Fibroblast of mammary gland (primary cell): ENCODE data around the gene RAD51C.
A peak's percentile ranks its signal among the peaks of the same experiment; 100 is the strongest.
"Not testable (repeated sequence)": the region's sequence is repeated elsewhere in the genome, so short reads cannot be mapped to it uniquely, and the experiment has no call there.

Experiments
- DNase-seq: peaks from one replicate; pipeline ENCODE4 v3.0.0-alpha.2; 2010; ENCODE audit warnings: low read depth
- H3K4me3 ChIP-seq: 2 replicates; pipeline ENCODE4 v1.5.1; 2011; ENCODE audit warnings: low read depth, mild to moderate bottlenecking, low read length, moderate library complexity; ENCODE audit not compliant: control insufficient read depth
- TF ChIP-seq, protein P1 (sequence below): conservative IDR thresholded peaks from 2 replicates; pipeline ENCODE4 v1.5.1; 2011; ENCODE audit warnings: low read depth, low read length, inconsistent platforms; ENCODE audit not compliant: control insufficient read depth, insufficient read depth

The RAD51C gene

DNA sequence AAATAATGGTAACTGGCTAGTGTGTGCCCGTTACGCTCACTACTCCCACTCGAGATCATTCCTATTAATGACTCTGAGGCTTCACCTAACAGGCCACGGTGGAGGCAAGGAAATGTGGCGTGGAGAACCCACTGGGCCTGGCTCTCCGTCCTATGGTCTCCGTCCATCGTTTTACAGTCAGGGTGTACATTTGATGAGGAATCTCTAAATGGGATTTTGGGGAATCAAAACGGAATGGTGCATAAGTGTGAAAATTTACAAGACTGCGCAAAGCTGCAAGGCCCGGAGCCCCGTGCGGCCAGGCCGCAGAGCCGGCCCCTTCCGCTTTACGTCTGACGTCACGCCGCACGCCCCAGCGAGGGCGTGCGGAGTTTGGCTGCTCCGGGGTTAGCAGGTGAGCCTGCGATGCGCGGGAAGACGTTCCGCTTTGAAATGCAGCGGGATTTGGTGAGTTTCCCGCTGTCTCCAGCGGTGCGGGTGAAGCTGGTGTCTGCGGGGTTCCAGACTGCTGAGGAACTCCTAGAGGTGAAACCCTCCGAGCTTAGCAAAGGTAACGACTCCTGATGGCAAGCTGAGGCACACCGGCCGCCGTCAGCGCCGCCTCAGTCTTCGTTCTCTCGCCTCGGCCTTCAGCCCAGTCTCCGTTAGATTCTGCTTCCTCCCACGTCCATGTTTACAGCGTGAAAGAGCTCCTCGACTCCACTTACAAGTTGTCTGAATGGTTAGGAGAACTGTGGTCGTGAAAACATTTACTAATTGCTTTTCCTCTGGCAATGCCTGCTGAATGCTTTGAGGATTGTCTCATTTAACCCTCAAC lies at the start of gene RAD51C:
RAD51C (plus strand) TSS at position 364 of the 817 bp plus-strand sequence; CDS start at position 406, 42 bp downstream.
- TF ChIP-seq, protein P1, sequence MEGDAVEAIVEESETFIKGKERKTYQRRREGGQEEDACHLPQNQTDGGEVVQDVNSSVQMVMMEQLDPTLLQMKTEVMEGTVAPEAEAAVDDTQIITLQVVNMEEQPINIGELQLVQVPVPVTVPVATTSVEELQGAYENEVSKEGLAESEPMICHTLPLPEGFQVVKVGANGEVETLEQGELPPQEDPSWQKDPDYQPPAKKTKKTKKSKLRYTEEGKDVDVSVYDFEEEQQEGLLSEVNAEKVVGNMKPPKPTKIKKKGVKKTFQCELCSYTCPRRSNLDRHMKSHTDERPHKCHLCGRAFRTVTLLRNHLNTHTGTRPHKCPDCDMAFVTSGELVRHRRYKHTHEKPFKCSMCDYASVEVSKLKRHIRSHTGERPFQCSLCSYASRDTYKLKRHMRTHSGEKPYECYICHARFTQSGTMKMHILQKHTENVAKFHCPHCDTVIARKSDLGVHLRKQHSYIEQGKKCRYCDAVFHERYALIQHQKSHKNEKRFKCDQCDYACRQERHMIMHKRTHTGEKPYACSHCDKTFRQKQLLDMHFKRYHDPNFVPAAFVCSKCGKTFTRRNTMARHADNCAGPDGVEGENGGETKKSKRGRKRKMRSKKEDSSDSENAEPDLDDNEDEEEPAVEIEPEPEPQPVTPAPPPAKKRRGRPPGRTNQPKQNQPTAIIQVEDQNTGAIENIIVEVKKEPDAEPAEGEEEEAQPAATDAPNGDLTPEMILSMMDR = no peak
- peak within 1 kb of the TSS; percentile 84 for H3K4me3 ChIP-seq
- DNase-seq = peak; percentile 82

DNA sequence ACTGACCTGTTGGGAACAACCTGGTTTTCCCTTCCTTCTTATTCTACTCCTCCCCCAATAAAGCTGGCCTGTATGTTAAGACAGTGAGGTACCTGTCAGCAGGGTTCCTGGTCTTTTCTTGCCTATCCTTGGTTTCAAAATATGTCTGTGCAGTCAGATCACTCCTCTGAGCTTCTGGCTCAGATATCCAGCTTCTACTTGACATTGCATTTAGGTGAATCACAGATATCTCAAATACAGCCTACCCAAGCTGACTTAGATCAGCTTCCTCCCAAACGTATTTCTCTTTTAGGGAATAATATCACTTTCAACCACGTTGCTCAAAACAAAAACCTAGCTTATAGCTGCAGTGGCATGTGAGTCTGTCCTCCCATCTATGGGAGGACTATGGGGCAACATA lies 49.3 kb upstream of the RAD51C start:
- TF ChIP-seq, protein P1 = no peak
- DNase-seq = peak; percentile 60

DNA sequence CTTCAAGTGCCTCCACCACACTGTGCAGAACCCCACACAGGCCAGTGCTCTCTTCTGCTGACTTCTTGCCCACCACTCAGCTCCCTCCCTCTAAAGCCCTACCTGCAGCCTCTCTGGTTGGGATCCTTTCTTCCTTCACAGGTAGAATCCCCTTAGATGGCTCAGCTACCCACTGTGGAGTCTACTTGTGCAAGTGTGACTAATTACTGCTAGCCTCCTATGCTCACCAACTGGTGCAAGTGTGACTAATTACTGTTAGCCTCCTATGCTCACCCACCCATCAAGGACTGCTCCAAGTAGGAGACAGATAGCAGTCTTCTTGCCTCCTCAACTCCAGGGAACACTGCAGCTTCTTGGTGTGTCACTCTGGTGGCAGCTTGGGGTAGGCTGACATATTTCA lies 44.2 kb upstream of the RAD51C start:
- H3K4me3 ChIP-seq = no peak overlapping the region
- TF ChIP-seq, protein P1 = no peak
- no peak for DNase-seq

More for the DNA sequence above, 49.3 kb upstream of the RAD51C start:
- no peak overlapping the region for H3K4me3 ChIP-seq

DNA sequence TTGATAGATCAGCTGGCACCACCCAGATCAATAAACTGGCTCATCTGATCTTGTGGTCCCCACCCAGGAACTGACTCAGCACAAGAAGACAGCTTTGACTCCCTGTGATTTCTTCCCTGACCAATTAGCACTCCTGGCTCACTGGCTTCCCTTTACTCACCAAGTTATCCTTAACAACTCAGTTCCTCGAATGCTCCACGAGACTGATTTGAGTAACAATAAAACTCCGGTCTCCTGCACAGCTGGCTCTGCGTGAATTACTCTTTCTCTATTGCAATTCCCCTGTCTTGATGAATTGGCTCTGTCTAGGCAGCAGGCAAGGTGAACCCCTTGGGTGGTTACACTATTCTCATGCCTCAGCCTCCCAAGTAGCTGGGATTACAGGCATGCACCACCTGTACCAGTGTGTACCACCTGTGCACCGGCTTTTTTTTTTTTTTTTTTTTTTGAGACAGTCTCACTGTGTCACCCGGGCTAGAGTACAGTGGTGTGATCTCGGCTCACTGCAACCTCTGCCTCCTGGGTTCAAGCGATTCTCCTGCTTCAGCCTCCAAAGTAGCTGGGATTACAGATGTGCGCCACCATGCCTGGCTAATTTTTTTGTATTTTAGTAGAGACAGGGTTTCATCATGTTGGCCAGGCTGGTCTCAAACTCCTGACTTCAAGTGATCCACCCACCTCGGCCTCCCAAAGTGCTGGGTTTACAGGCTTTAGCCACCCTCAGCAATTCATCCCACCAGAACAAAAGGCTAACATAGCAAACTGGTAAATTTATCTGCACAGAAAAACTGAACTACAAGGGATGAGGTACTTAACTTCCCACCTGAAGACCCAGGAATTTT lies 34.2 kb upstream of the RAD51C start:
- DNase-seq = peak; percentile 48
- H3K4me3 ChIP-seq = not testable (repeated sequence)

DNA sequence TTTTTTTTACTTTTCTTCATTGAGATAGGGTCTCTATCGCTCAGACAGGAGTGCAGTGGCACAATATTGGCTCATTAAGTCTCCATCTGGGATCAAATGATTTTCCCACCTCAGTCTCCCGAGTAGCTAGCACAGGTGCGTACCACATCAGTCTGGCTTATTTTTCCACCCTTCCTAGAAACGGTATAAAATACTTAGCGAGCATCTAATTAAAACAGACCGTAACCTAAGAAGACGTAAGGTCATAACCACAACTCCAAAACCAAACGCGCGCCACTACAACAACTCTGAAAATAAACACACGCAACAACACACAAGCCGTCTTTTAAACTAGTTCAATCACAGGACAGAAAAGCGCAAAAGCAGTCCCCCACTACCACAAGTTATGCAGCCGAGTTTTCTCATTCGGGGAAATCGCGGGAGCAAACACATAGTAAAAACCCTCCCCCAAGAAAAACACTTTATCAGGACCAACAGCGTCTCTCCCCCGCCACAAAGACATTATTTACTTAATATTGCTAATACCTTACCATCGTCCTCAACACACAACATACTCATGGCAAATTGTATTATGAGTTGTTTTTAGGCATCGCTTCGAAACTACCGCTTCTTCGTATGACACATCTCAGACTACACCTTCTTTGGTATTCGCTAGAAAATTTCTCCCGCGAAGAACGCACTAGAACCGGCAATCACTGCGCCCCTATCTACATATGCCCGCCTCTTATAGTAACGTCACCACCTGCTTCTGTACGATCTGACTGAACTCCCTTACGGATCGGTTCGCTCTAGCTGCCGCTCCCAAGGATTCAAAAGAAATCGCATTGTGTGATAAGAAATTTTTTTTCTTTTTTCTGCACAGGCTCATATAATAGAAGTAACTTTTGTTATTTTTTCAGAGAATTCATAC lies 33.3 kb upstream of the RAD51C start:
- TF ChIP-seq, protein P1 = no peak
- peak overlapping the region; percentile 44 for H3K4me3 ChIP-seq
- DNase-seq = peak; percentile 97

DNA sequence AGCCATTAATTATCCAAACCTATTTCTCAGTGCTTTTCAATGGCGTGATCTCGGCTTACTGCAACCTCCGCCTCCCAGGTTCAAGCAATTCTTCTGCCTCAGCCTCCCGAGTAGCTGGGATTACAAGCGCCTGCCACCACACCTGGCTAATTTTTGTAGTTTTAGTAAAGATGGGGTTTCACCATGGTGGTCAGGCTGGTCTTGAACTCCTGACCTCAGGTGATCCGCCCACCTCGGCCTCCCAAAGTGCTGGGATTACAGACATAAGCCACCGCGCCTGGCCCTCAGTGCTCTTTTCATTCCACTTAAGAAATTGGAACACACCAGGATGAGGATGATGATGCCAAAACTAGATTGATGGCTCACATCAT lies 32.7 kb upstream of the RAD51C start:
- peak overlapping the region; percentile 44 for H3K4me3 ChIP-seq

DNA sequence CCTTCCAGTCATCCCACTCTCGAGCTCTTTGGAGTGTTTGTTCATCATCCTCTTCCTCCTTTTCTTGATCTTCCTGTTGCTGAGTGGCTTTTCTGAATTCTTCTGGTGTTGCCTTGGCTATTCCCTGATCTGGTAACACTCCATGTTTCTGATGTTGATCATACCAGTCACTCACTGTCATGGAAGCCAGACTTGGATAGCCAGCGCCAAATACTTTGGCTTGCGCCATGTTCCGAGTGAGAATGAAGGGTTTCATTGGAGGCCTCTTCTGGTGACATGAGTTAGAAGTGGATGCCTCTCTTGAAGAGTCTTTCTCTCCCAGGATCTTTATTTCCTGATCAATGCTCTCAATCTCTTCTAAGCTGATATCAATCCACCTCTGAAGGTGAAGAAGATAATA lies 31.8 kb upstream of the RAD51C start:
- no peak for DNase-seq
- TF ChIP-seq, protein P1 = no peak
- H3K4me3 ChIP-seq = no peak overlapping the region

More for the DNA sequence above, 32.7 kb upstream of the RAD51C start:
- DNase-seq = not testable (repeated sequence)
